Measurements from ENCODE around the gene RANBP10.
"Not testable (repeated sequence)": the region's sequence is repeated elsewhere in the genome, so short reads cannot be mapped to it uniquely, and the experiment has no call there.

Gene RANBP10

DNA sequence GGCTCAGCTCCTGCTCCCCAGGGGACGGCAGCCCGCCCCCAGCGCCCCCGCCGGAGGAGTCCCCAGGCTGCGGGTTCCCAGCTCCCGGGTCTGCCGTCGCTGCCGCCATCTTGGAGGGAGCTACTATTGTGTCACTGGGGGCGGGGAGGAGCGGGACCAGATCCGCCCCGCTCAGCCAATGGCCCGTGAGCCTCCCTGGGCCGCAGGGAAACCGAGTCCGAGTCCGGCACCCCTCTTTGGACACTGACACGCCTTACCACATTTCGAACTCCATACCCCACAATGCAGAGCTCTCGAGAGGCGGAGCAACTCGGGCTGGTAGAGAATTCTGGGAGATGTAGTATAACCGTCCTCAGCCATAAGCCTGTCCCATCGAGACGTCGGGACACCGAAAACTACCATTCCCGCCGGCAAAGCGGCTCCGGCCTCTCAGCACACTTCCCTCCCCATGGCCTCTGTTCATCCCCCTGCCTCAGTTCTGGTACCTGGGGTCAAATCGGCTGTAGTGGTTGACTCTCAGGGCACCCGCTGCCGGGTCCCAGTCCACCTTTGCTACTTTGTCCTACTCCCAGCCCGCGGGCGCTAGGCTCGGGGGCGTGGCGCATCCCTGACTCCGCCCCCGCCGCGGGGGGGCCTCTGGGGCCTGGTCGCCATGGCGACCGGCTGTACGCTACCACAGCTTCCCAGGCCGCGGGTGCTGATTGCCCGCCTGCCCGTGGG is at the start of gene RANBP10, which contains the start of gene TSNAXIP1:
Gene RANBP10 (minus strand): TSS at position 133 of the 720 bp plus-strand sequence. CDS start 24 bp downstream, at position 109.
Gene TSNAXIP1 (plus strand): TSS at position 462 of the 720 bp plus-strand sequence. CDS start 261 bp downstream, outside the sequence.
- DNase-seq: peak; percentile 99

DNA sequence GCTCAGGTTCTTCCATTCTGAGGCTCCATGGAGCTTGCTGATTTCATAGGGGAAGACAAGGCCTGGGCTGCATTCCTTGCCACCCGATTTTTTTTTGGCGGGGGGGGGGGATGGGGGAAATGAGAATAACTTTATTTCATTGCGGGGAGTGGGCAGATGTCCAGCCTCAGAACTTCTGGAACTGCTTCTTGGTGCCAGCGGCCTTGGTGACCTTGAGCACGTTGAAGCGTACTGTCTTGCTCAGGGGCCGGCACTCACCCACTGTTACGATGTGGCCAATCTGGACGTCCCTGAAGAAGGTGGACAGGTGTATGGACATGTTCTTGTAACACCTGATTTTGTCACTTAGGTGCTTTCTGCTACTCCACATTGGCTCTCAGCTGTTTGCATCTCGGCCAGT is 49.4 kb upstream of the RANBP10 start:
- no peak for DNase-seq

DNA sequence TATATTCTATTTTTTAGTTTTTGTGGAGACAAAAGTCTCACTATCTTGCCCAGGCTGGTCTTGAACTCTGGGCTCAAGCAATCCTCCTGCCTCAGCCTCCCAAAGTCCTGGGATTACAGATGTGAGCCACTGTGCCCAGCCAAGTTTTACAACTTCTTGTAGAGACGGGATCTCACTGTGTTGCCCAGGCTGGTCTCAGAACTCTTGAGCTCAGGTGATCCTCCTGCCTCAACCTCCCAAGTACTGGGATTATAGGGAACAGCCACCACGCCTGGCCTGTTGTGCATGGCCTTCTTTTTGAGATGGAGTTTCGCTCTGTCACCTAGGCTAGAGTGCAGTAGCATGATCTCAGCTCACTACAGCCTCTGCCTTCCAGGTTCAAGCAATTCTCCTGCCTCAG is 47.3 kb upstream of the RANBP10 start:
- DNase-seq: no peak

DNA sequence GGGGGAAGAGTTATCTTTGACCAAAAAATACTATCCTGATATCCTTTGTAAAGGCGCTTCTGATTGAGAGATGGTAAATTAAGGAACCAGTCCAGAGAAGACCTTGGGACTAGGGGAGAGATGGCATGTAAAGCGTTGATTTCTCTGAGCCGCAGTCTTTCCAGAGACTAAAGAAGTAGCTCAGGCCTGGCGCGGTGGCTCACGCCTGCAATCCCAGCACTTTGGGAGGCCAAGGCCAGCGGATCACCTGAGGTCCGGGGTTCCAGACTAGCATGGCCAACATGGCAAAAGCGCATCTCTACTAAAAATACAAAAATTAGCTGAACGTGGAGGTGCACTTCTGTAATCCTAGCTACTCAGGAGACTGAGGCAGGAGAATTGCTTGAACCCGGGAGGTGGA is 41.8 kb upstream of the RANBP10 start:
- DNase-seq: no peak

DNA sequence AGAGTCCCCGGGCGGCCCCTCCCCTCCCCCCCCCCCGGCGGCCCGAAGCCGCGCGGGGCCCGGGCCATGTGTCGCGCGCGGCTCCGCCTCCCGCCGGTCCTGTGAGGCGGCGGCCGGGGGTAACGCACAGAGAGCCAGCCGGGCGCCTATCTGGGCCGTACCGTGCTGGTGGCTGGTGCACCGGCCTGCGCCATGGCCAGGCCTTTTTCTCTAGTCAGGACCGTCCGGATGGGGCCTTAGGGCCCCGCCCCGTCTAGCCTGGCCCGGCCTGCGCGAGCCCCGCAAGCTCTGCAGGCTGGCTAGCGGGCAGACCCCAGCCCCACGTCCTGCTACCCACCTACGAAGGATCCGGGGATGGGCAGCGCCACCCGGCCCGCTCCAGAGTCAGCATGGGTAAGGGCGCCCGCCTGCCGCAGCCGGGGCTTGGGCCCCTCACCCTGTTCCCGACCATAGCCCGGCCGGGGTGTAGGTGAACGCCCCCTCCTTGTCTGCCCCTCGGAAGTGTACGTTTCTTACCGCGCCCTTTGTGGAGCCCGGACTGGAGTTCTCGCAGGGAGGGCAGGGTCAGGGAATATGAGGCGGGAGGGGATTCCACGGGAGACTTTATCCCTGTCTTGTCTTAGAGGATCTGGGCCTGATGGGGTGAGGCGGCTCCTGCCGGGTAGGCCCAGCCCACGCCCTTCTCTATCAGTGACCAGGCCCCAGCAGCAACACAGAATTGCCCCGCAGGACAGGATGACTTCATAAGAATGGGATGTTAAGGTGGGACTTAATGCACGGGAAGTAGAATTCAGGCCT is 40.9 kb upstream of the RANBP10 start, which contains the start of gene CENPT:
Gene CENPT (minus strand): TSS at position 630 of the 798 bp plus-strand sequence. CDS start 13,834 bp downstream, outside the sequence.
- no peak for DNase-seq

DNA sequence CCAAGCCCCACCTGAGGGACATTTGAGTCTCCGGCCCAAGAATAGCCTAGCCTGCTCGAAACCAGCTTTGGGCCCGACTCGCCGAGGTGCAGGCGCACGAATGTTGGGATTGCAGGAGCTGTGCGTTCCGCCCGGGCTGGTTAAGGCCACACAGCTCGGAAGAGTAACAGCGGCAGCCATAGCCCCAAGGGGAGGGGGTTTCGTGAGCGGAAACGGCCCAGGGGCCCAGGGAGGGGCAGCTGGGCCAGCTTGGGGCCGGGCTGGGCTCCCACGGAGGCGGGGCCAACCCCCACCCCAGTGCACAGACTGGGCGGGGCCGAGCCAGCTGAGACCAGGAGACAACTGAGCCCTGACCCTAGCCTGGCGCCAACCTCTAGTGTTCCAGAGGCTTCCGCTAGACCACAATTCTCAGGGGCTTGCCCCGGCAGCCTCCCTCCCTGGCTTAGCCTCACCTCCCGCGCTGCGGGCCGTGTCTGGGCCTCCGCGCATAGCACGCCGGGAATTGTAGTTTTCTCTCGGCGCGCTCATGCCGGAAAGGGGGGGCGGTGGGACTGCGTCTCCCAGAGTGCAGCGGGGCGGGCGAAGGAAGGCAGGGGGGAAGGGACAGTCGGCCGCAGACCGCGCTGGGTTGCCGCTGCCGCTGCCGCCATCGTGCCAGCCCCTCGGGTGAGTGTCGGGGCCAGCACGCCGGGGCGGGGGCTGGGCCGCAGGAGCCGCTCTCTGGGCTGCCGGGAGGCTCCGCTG is 40.1 kb upstream of the RANBP10 start, which contains the start of gene NUTF2:
Gene NUTF2 (plus strand): TSS at position 614 of the 744 bp plus-strand sequence. CDS start 18,198 bp downstream, outside the sequence.
- DNase-seq: peak; percentile 94

DNA sequence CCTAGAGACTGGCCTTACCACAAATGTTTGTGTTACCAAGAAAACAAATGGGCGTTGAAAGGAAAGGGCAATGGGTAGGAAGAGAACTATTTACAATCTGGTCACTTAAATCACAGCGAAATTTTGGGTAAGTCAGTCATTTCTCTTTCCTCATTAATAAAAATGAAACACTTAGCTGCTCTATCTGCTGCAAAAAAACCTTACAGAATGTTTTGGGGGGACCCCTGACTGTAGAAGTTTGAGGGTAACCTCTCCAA is 39.6 kb upstream of the RANBP10 start:
- no peak for DNase-seq

DNA sequence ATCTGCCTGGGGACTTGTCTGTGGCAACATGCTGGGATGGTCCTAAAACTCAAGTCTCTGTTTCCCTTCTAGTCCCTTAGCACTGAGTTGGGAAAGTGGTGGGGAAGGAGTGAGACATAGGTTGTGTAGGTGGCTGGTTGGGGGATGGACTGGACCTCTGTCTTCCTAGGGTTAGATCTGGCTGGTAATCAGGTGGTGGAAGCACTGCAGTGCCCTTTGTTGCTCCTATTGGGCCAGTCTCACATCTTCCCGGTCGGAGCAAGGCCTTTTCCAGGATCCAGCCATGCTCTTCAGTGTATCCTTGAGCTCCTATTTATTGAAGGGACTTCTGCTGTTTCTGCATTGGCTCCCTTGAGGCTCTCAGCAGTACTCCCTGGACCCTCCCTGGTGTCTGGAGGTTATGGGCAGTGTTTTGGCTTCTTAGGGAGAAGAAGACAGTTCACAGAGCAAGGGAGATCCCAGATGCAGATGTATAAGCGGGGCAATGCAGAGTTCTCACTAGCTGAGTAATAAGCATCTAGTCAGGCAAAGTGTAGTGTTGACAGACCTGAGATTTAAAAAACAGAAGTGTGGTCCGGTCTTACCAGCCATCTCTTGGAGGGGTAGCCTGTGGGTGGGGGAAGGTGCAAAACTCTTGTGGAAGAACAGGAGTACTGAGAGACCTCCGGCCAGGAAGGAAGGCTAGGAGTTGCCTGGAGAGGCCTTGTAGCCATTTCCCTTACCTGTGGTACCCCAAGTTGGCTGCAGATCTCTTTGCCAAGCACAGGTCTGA is 39.1 kb upstream of the RANBP10 start:
- no peak for DNase-seq

DNA sequence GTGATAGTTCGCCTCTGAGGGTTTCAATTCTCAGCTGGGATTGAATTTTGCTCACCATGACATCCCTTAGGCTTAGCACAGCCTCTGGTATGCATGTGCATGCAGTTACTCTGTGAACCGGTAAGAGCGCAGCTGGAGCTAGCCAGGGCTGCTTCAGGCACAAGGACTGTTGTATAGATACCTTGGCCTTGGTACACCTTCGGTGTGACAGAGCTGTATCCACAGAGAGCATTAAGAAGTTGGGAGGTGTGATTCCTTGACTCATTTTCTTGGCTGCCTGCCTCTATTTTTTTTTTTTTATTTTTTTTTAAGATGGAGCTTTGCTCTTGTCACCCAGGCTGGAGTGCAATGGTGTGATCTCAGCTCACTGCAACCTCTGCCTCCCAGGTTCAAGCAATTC is 38.1 kb upstream of the RANBP10 start:
- DNase-seq: no peak

- no peak for DNase-seq
Observed at GRCh38 chr16:67843343-67843765, 37.0 kb upstream of the RANBP10 start.

GRCh38 chr16:67842509-67843342 is 36.4 kb upstream of the RANBP10 start:
- DNase-seq: no peak

DNA sequence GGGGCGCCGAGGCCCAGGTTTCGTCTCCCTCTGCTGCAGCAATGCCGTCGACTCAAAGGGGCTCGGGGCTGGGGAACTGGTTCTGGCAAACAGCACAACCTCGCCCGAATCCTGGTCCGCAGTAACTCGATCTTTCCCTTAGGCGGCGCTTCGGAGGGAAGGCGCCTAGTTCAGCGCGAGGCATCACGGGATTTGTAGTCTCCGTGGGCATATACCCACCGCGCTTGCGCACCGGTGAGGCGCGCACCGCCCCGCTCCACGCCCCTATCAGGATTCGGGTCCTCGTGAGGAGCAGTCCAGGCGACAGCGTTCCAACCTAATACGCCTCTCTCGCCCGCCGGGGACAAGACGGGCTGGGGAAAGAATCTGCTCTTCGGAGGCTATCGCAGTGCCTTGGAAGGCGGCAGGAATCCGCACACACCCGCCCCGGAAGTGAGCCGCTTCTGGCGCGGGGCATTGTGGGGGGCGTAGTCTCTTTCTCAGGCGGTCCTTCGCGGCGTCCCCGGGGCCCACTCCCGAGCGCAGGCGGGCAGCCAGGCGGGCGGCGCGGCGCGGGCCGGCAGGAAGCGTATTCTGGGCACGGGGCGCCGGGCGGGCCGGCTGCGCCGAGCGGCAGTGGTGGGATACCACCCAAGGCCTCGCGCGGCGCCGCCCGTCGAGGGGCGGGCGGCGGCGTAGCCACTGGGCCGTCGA is 35.6 kb upstream of the RANBP10 start, which contains the start of gene THAP11:
Gene THAP11 (plus strand): TSS at position 505 of the 693 bp plus-strand sequence. CDS start 235 bp downstream, outside the sequence.
- peak; percentile 92 for DNase-seq

DNA sequence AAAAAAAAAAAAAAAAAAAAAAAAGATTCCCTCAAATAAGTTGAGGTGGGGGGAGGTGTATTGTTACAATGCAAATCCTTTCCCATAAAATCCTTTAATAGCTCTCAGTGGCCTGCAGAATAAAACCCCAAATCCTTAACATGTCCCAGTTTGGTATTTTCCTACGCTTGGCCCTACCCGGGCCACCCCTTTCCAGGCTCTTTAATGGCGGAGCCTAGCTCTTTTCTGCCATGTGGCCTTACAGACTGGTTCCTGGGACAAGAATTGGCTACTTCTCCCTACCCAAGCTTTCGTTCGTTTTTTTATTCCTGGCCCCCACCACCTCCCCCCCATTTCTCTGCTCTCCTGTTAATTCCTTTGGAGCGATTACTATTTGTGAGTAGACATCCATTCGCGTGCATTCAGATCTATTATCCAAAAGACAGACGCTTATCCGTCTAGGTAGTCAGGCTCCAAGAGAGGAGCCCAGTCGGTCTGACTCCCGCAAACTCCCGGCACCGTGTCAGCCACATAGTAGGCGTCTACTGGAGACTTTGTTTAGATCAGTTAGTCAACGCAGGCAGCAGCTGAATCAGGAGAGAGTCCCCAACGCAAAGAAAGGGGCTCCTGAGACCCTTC is 34.9 kb upstream of the RANBP10 start:
- no peak for DNase-seq

DNA sequence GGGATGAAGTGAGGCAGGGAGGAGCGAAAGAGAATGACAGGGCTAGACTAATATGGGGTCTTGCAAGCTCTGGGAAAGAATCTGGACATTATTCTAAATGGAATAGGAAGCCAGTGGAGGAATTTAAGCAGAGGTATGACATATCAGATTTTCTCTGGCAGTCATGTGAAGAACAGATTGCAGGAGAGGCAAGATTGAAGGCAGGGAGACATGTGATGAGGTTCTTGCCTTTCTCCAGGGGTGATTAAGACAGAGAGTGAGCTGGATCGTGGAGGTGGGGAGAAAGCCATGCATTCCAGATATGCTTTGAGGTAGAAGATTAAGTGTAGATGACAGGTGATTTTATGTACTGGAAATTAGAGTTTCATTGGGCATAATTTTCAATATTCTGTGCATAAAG is 31.5 kb upstream of the RANBP10 start:
- DNase-seq: no peak

DNA sequence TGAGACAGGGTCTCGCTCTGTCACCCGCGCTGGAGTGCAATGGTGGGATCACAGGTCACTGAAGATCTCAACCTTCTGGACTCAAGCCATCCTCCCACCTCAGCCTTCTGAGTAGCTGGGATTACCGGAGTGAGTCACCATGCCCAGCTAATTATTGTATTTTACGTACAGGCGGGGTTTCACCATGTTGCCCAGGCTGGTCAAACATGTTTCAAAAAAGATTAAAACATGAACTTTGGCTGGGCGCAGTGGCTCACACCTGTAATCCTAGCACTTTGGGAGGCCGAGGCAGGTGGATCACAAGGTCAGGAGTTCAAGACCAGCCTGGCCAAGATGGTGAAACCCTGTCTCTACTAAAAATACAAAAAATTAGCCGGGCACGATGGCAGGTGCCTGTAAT is 30.8 kb upstream of the RANBP10 start:
- not testable (repeated sequence) for DNase-seq

- DNase-seq: no peak
Observed at GRCh38 chr16:67834242-67834614, 27.9 kb upstream of the RANBP10 start.

DNA sequence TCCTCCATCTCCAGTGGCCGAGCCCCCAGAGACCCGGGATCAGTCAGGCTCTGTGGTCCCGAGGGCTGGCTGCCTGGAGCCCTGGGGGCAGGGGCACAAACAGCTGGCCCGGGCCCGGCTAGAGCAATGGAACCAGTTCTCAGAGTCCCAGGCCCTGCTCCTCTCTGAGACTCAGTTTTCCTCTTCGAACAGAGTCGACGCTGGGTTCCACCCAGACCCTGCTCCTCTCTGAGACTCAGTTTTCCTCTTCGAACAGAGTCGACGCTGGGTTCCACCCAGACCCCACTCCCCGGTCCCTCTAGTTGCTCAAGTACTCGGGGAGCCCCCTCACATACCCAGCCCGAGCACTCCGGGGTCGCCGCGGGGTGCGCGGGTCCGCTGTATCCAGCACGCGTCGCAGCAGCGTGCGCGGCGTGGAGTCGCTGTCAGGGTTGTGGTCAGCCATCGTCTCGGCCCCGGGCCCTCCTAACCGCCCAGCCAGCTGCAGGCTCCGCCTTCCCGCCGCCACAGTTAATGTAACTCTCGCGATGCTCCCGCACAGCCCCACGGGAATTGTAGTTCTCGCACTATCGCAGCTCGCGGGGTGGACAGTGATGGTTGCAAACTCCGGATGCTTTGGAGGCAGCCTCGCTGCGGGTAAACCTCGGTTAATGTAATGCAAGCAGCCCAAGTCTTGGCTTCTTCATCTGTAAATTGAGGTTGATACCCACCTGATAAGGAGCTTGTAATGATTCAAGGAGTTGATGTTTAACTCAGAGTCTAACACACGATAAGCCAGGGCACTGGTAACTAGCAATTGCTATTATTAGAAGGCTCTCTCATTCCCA is 27.3 kb upstream of the RANBP10 start:
- DNase-seq: peak; percentile 59

- no peak for DNase-seq
Observed at GRCh38 chr16:67833030-67833414, 26.7 kb upstream of the RANBP10 start.

DNA sequence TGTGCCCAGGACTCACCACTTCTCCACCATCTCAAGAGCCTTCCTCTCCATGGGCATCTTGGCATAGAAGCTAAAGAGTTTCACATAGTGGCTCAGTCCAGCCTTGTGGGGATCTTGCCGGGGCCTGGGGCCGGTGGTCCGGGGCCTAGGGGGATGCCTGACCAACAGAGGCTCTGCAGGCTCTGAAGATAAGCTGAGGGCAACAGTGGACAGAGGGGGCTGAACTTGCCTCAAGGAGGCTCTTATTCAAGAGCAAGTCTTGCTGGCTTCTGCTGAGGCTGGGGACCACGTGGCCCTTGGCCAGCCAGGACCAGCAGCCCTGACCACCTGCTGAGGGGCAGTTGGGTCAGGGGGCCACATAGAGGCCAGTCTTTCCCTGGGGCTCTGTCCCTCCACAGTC is 22.3 kb upstream of the RANBP10 start:
- no peak for DNase-seq
